Peyer's patch (tissue), 4 donors: ENCODE results near the gene GSG1. TPM values are rescaled to one million over a fixed set of nuclear protein-coding genes. Genes with fewer than 3 reads are reported as not detected.

ENCODE experiments used
- DNase-seq, 3 donors: peaks; one replicate each; pipeline ENCODE4 v3.0.0-alpha.2; 2017 to 2019
- H3K27ac ChIP-seq, 4 donors: fragments of 200-600 bp; sonication (generic); one replicate each; pipeline ENCODE4 v1.5.1; 2016 to 2019
- H3K27me3 ChIP-seq, 2 donors: fragments of 200-600 bp; sonication (generic); one replicate each; pipeline ENCODE4 v1.5.1; 2019
- H3K36me3 ChIP-seq, 3 donors: fragments of 200-600 bp; sonication (generic); one replicate each; pipeline ENCODE4 v1.5.1; 2016 to 2019
- H3K4me1 ChIP-seq, 4 donors: fragments of 200-600 bp; sonication (generic); one replicate each; pipeline ENCODE4 v1.5.1; 2016 to 2019
- H3K4me3 ChIP-seq, 4 donors: fragments of 200-600 bp; sonication (generic); 1 replicate in 3 of 4; 2 replicates in 1 of 4; pipeline ENCODE4 v1.5.1; 2016 to 2019; ENCODE audit warnings: mild to moderate bottlenecking in 1 of 4
- H3K9me3 ChIP-seq, 4 donors: fragments of 200-600 bp; sonication (generic); one replicate each; pipeline ENCODE4 v1.5.1; 2016 to 2019; ENCODE audit warnings: mild to moderate bottlenecking in 1 of 4
- CTCF ChIP-seq, 6 experiments: fragments of 450-650 bp in 4 of 6; fragments of 200-600 bp in 2 of 6; sonication (generic) in 1 of 6; IDR thresholded peaks; one replicate each; pipeline ENCODE4 v1.5.1; 2017 to 2019; ENCODE audit warnings: antibody characterized with exemption in 6 of 6, mild to moderate bottlenecking in 3 of 6, moderate library complexity in 1 of 6
- POLR2A ChIP-seq, 2 donors: fragments of 450-650 bp; IDR thresholded peaks; one replicate each; pipeline ENCODE4 v1.5.1; 2017; ENCODE audit warnings: antibody characterized with exemption in 2 of 2, mild to moderate bottlenecking in 2 of 2, moderate library complexity in 2 of 2
- total RNA-seq, 4 donors: library from RNA; depleted of rRNA; stranded (reverse); fragments of >200 nt; gene quantifications; one replicate each; pipeline ENCODE4 v1.1.0, GENCODE V29; 2016

The GSG1 gene
- total RNA-seq, 4 donors from 2014 or later: 1.1 TPM; not detected in 3

DNA sequence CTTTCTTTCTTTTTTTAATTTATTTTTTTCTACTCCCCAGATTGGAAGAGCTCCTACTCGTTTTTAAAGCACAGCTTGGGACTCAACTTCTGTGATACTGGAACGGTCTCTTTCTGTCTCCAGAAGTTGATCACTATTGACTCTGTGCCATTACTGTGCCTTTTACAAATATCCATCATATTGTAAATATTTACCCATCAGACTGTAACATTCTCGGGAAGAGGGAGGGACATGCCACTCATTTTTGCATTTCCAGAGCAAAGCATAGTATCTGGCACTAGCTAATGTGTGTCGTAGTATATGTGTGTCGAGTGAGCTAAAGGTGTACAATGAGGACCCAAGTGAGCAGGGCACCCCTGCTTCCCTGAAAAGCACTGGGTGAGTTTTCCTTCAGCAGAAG is 24.0 kb upstream of the GSG1 start:
- H3K27me3 ChIP-seq: no peaks in the 10 kb centered on the region
- no peak overlapping the region for H3K27ac ChIP-seq
- H3K36me3 ChIP-seq: no peaks in the 10 kb centered on the region
- TF ChIP-seq POLR2A (IDR thresholded peaks at IDR 0.05) (no peak), CTCF (IDR thresholded peaks at IDR 0.05) (no peak)
- no peak for DNase-seq
- H3K4me1 ChIP-seq: no peaks in the 10 kb centered on the region
- no peaks in the 10 kb centered on the region for H3K9me3 ChIP-seq
- no peak overlapping the region for H3K4me3 ChIP-seq

DNA sequence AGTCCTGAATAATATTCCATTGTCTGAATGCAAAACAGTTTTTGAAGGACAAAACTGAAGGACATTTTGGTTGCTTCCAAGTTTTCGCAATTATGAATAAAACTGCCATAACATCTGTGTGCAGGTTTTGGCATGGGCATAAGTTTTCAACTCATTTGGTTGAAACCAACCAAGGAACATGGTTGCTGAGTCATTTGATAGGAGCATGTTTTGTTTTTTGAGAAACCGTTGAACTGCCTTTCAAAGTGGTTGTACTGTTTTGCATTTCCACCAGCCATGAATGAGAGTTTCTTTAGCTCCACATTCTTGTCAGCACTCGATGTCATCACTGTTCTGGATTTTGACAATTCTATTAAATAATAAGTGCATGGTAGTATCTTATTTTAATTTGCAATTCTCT is 23.0 kb upstream of the GSG1 start:
- TF ChIP-seq POLR2A (IDR thresholded peaks at IDR 0.05): no peak
- no peak for TF ChIP-seq CTCF (IDR thresholded peaks at IDR 0.05)
- Histone ChIP-seq H3K4me3 (no peak overlapping the region), H3K4me1 (no peaks in the 10 kb centered on the region), H3K27me3 (no peaks in the 10 kb centered on the region), H3K9me3 (no peaks in the 10 kb centered on the region), H3K27ac (no peak overlapping the region), H3K36me3 (no peaks in the 10 kb centered on the region)
- no peak for DNase-seq

DNA sequence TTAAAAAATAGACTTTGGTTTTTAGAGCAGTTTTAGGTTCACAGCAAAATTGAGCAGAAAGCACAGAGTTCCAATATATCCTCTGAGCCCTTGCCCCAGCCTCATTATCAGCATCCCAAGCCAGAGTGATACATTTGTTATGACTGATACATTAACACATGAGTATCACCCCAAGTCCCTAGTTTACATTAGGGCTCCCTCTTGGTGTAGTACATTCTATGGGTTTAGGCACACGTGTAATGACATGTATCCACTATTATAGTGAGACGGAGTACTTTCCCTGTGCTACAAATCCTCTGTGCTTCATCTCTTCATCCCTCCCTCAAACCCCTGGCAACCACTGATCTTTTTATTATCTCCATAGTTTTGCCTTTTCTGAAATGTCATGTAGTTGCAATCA is 22.5 kb upstream of the GSG1 start:
- no peak for TF ChIP-seq POLR2A (IDR thresholded peaks at IDR 0.05)
- TF ChIP-seq CTCF (IDR thresholded peaks at IDR 0.05): no peak
- H3K36me3 ChIP-seq: no peaks in the 10 kb centered on the region
- H3K27ac ChIP-seq: no peak overlapping the region
- H3K4me1 ChIP-seq: no peaks in the 10 kb centered on the region
- no peak overlapping the region for H3K4me3 ChIP-seq
- H3K27me3 ChIP-seq: no peaks in the 10 kb centered on the region
- DNase-seq: no peak
- no peaks in the 10 kb centered on the region for H3K9me3 ChIP-seq

GRCh38 chr12:13124656-13125505 is 21.4 kb upstream of the GSG1 start:
- H3K27ac ChIP-seq: no peak overlapping the region
- no peaks in the 10 kb centered on the region for H3K27me3 ChIP-seq
- no peaks in the 10 kb centered on the region for H3K9me3 ChIP-seq
- H3K36me3 ChIP-seq: no peaks in the 10 kb centered on the region
- DNase-seq: no peak
- TF ChIP-seq CTCF (IDR thresholded peaks at IDR 0.05): no peak
- no peak for TF ChIP-seq POLR2A (IDR thresholded peaks at IDR 0.05)
- H3K4me1 ChIP-seq: no peaks in the 10 kb centered on the region
- no peak overlapping the region for H3K4me3 ChIP-seq

- H3K4me3 ChIP-seq: no peak overlapping the region
- DNase-seq: no peak
- no peak for TF ChIP-seq CTCF (IDR thresholded peaks at IDR 0.05)
- TF ChIP-seq POLR2A (IDR thresholded peaks at IDR 0.05): no peak
- no peaks in the 10 kb centered on the region for H3K9me3 ChIP-seq
- H3K36me3 ChIP-seq: no peaks in the 10 kb centered on the region
- no peak overlapping the region for H3K27ac ChIP-seq
- H3K4me1 ChIP-seq: no peaks in the 10 kb centered on the region
- H3K27me3 ChIP-seq: no peaks in the 10 kb centered on the region
Observed at GRCh38 chr12:13121568-13121967, 18.1 kb upstream of the GSG1 start.
